Germinal center (tissue), 1 donor: ENCODE measurements around the gene SLC52A1.

Experiments used
- DNase-seq: peaks from one replicate; pipeline ENCODE4 v3.0.0; 2012; ENCODE audit warnings: mixed read lengths, low spot score

The SLC52A1 gene

GRCh38 chr17:4987767-4988567 is 47.3 kb downstream of the SLC52A1 start:
- peak; percentile 38 for DNase-seq

GRCh38 chr17:4986951-4987766 is 48.1 kb downstream of the SLC52A1 start, which contains the start of gene CAMTA2:
Gene CAMTA2, minus strand, starts transcription at chr17:4987675. Its CDS starts 1,453 bp downstream, at chr17:4986222.
- DNase-seq: peak; percentile 83

- no peak for DNase-seq
Measured at GRCh38 chr17:4986403-4986802, 48.8 kb downstream of the SLC52A1 start.
